MM.1S (cell line): ENCODE results near the gene PROK1.

Experiments
- CTCF ChIP-seq: fragments of 300-600 bp; sonication (generic); IDR thresholded peaks from 2 replicates; pipeline ENCODE4 v1.5.1; 2016; ENCODE audit warnings: antibody characterized with exemption, low read length, mixed read lengths
- EZH2 ChIP-seq: fragments of 300-600 bp; sonication (generic); optimal IDR thresholded peaks from 2 replicates; pipeline ENCODE3; 2017; ENCODE audit warnings: low read depth, mild to moderate bottlenecking, antibody characterized with exemption, low read length, mixed read lengths
- EZH2phosphoT487 ChIP-seq: fragments of 300-600 bp; sonication (generic); IDR thresholded peaks from 2 replicates; pipeline ENCODE4 v1.6.1; 2018; ENCODE audit warnings: antibody characterized with exemption, low read length

GRCh38 chr1:110488867-110489266 is 37.9 kb downstream of the PROK1 start:
- no peak for TF ChIP-seq CTCF
- no peak for TF ChIP-seq EZH2
- no peak for TF ChIP-seq EZH2phosphoT487
